GM23248 (cell line): Measurements from ENCODE around the gene DUSP22.

Experiments used
- EZH2 ChIP-seq: fragments of 200-600 bp; sonication (generic); IDR thresholded peaks from 2 replicates; pipeline ENCODE4 v1.6.1; 2018; ENCODE audit warnings: antibody characterized with exemption, mild to moderate bottlenecking; ENCODE audit not compliant: insufficient read depth, poor library complexity, severe bottlenecking
- EZH2phosphoT487 ChIP-seq: fragments of 200-600 bp; sonication (generic); IDR thresholded peaks from 2 replicates; pipeline ENCODE4 v1.6.1; 2018; ENCODE audit warnings: antibody characterized with exemption, moderate library complexity, mild to moderate bottlenecking, low read depth; ENCODE audit not compliant: insufficient read depth

GRCh38 chr6:356828-357251 lies 64.6 kb downstream of the DUSP22 start:
- TF ChIP-seq EZH2 (no peak), EZH2phosphoT487 (no peak)
